ENCODE results near the gene ERC2.

The ERC2 gene

DNA sequence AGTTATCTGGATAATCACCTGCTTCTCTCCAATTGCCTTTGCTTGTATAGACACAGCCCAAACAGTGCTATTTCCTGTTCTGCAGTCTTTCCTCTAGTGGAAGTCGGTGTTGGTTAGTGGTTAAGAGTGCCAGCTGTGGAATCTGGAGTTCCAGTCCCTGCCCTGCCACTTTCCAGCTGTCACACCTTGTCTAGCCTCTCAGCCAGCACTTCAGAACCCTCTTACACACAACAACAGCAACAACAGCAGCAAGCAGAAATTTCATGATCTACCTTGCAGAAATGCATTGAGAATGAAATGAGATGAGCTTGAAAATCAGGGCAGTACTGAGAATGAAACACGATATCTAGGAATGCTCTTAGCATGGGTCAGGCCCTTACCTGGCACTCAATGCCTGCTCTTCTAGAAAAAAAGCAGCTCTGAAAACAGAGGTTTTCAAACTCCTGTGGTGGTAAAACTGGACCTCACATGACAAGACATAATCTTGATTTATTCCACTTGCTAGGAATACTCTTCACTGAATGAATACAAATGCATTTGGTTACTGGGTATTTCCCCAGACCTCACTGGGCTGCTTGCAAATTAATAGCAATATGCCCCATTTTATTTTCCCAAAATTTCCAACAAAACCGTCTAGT, 977.9 kb downstream of the ERC2 start:
- DNase-seq (ENCODE audit: low read depth), result no peak

DNA sequence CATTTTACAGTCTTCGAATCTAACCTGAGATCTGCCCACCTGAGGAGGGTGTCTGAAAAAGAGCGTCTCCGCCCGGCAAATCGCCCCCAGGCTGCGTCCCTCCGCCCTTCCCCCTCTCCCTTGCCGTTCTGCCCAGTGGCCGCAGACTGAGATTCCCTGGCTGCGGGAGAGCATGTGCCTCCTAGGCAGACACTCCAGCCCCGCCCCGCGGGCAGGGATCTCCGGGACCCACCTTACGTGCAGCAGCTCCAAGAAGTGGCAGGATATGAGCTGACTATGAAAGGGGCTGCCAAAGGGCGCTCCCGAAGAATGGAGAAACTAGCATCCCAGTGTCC, 978.5 kb downstream of the ERC2 start:
- no peak for DNase-seq (ENCODE audit: low read depth)

- peak; percentile 77 for DNase-seq (ENCODE audit: low read depth)
These were observed 979.7 kb downstream of the ERC2 start for GRCh38 chr3:55488398-55489055.

GRCh38 chr3:55487381-55488241, 980.7 kb downstream of the ERC2 start:
- no peak for DNase-seq (ENCODE audit: low read depth)

GRCh38 chr3:55486857-55487380, 981.3 kb downstream of the ERC2 start, which contains the start of gene WNT5A:
Gene WNT5A (minus strand): TSS chr3:55487306. CDS start chr3:55486985, 321 bp downstream.
- no peak for DNase-seq (ENCODE audit: low read depth)

DNA sequence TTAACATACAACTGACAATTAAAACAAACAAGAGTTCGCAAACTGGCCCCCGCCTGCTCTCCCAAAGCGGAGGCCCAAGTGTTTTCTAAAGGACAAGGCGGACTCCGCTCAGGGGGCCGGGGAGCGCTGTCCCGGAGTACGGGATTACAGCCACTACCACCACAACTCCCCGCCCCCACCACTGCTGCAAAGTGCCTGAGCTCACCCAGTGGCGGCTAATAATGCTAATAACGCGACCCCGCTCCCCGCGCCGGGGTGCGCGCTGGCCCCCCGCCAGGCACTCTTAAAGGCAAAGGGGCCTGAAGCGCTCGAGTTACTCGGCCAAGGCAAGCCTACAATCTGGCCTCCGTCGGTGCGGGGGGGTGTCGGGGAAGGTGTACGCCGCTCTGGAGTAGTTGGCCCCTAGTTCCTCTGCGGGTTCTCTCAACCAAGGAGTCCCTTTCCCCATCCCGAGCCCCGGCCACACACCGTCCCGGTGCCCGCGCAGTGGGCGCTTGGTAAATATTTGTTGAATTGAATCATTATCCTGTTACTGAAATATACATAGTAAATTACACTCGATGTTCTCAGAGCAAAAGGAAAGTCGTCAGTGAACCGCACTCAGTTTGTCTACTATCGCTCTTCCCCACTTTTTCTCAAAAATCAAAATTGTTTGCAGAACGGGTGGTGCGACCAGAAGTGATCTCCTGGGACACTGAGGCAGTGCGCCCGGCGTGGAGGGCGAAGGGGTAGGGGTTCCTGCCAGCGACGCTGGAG, 982.0 kb downstream of the ERC2 start:
- DNase-seq (ENCODE audit: low read depth), result no peak

DNA sequence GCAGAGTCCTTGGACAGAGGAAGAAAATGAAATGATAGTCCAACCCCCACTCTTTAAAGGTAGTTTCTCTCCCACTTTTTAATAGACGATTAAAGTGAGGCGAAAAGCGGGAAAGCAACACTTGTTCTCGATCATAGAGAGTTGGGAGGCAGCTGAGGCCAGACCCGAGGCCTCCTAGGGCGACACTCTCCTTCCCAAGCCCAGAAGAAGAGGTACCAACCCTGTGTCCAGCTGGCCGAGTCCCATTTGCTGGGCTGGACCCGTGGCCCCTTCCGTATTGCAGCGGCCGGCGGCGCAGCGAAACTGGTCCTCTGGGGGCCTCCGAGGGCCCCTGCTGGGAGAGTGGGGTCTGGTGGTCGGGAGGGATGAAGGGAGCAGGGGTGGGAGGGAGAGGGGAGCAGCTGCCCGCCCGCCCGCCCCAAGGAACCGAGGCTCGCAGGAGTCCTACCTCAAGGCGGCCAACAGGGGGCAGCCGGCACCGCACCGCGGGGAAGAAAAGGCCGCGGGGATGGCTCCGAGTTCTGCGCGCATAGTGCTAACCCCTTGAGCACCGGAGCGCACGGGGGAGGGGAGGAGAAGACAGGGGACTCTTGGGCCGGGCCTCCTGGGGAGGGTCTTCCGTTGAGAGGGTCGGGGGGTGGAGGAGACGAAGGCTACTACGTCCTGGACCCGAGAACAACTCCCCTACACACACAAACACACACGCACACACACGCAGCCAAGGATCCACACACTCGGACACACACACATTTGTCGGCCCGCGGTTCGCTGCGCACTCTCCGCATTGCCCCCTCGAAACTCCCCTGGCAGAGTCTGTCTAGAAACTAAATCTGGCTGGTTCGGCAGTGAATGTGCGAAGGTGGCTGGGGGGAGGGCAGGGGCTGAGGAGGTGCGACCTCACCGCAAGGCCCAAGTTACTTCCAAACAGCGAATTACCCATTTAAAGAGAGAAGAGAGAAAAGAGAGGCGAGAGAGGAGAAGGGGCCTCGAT, 983.2 kb downstream of the ERC2 start:
- no peak for DNase-seq (ENCODE audit: low read depth)

GRCh38 chr3:55484191-55484689, 984.0 kb downstream of the ERC2 start:
- DNase-seq (ENCODE audit: low read depth), result no peak

- DNase-seq (ENCODE audit: low read depth), result no peak
These were observed 984.8 kb downstream of the ERC2 start for GRCh38 chr3:55483196-55484095.

GRCh38 chr3:55482496-55483195, 985.6 kb downstream of the ERC2 start:
- DNase-seq (ENCODE audit: low read depth), result no peak

GRCh38 chr3:55481744-55482495, 986.3 kb downstream of the ERC2 start:
- DNase-seq (ENCODE audit: low read depth), result no peak

DNA sequence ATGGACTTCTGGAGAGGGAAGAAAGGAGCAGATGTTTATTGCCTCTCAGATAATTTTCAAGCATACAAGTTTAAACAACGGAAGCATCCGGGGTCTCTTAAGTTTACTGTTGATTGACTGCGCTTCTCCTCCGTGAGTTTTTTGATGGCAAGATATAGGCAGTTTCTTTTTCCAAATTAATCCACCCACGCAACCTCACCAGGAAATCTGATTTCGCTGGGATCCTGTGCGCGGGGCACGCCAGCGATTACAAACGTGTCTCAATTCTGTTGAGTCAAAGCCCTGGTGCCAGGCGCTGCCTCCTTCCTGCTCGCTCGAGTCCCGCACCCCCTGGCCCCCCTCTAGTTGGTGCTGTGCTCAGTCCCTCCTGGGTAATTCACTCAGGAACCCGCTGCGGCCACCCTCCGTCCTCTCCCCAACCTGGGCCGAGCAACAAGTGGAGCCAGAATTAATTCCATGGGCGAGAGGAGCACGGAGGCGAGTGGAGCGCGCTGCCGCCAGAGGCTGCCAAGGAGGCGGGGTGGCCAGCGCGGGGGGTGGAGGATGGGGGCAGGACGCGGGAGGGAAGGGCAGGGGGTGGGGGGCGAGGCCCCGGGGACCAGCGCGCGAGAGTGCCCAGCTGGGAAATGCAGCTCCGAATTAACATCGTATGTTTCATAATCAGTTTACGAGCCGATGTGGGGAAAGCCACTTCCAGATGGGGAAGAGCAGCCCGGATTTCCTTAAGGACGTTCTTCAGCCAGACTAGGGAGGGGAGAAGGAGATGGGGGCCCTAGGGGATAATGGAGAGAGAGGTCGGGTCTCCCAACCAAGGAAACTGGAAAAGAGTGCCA, 987.1 kb downstream of the ERC2 start:
- DNase-seq (ENCODE audit: low read depth), result peak; percentile 82

GRCh38 chr3:55477306-55478303, 990.7 kb downstream of the ERC2 start:
- DNase-seq (ENCODE audit: low read depth), result no peak

GRCh38 chr3:55476515-55476914, 991.8 kb downstream of the ERC2 start:
- DNase-seq (ENCODE audit: low read depth), result peak; percentile 64

GRCh38 chr3:55474213-55474632, 994.0 kb downstream of the ERC2 start:
- DNase-seq (ENCODE audit: low read depth), result no peak

- no peak for DNase-seq (ENCODE audit: low read depth)
These were observed 994.5 kb downstream of the ERC2 start for GRCh38 chr3:55473788-55474187.

Measured in GM04504 (cell line).